22Rv1 (cell line): ENCODE data around the gene PIANP.

Source experiments
- CTCF ChIP-seq: fragments of 450-650 bp; IDR thresholded peaks from 2 replicates; pipeline ENCODE4 v1.5.1; 2017; ENCODE audit warnings: mild to moderate bottlenecking
- ZFX ChIP-seq: fragments of 450-650 bp; IDR thresholded peaks from 2 replicates; pipeline ENCODE4 v1.6.1; 2017; ENCODE audit warnings: antibody characterized with exemption, borderline replicate concordance

GRCh38 chr12:6703631-6704030 lies 3.0 kb upstream of the PIANP start:
- TF ChIP-seq CTCF (peak; percentile 18), ZFX (no peak)
